Panc1 (cell line): Measurements from ENCODE around the gene CXCR6. TPM values are rescaled to one million over a fixed set of nuclear protein-coding genes. Genes with fewer than 3 reads are reported as not detected.

Experiments used
- ATAC-seq: fragments of 200-7000 bp; cut with Tn5 transposase; 2 replicates; pipeline ENCODE4 v1.9.1; 2020; ENCODE audit warnings: mild to moderate bottlenecking, moderate library complexity
- BruUV-seq: library from RNA; stranded (reverse); fragments of 400-500 nt; replicated peaks from 2 replicates; lab custom pipeline; 2021; lab: Mats Ljungman, UMichigan
- CTCF ChIA-PET: fragments of 300-600 bp; sonication (Branson Sonifier 250); formaldehyde crosslinking; loops from one replicate; lab custom pipeline; 2022; ENCODE audit warnings: antibody characterized with exemption; lab: Charles Lee
- POLR2A ChIA-PET: fragments of 300-600 bp; sonication (Branson Sonifier 250); formaldehyde crosslinking; loops from one replicate; lab custom pipeline; 2022; ENCODE audit warnings: antibody characterized with exemption; lab: Charles Lee
- DNase-seq: peaks from one replicate; pipeline ENCODE4 v3.0.0-alpha.2; 2010; ENCODE audit warnings: low read depth, low spot score
- H3K27ac ChIP-seq: 2 replicates; pipeline ENCODE4 v1.5.1; 2011; ENCODE audit warnings: mild to moderate bottlenecking, low read length, inconsistent platforms
- H3K27me3 ChIP-seq: fragments of 200-500 bp; sonication (Bioruptor generic); 2 replicates; pipeline ENCODE4 v1.6.0; 2014; ENCODE audit warnings: low read length, inconsistent platforms; ENCODE audit not compliant: control insufficient read depth, insufficient read depth
- H3K36me3 ChIP-seq: fragments of 200-500 bp; sonication (Bioruptor generic); 2 replicates; pipeline ENCODE4 v1.5.1; 2014; ENCODE audit warnings: inconsistent platforms, mild to moderate bottlenecking, low read length, moderate library complexity; ENCODE audit not compliant: control insufficient read depth, insufficient read depth
- H3K4me1 ChIP-seq: 2 replicates; pipeline ENCODE4 v1.5.1; 2011; ENCODE audit warnings: inconsistent platforms, mild to moderate bottlenecking, low read length, moderate library complexity; ENCODE audit not compliant: control insufficient read depth, insufficient read depth
- H3K4me3 ChIP-seq, 2 experiments: 2 replicates each; pipeline ENCODE4 v1.5.1; 2011 to 2012; ENCODE audit warnings: low read depth in 2 of 2, low read length in 2 of 2, mild to moderate bottlenecking in 2 of 2, inconsistent platforms in 1 of 2, moderate library complexity in 1 of 2
- H3K9me3 ChIP-seq: fragments of 200-500 bp; sonication (Bioruptor generic); 2 replicates; pipeline ENCODE4 v1.5.1; 2014; ENCODE audit warnings: low read depth, mild to moderate bottlenecking, inconsistent platforms, low read length, moderate library complexity; ENCODE audit not compliant: control insufficient read depth, insufficient read depth
- CTCF ChIP-seq: fragments of 450-650 bp; IDR thresholded peaks from 2 replicates; pipeline ENCODE4 v1.5.1; 2017; ENCODE audit warnings: mild to moderate bottlenecking
- POLR2AphosphoS5 ChIP-seq: IDR thresholded peaks from 2 replicates; pipeline ENCODE4 v1.6.1; 2012; ENCODE audit warnings: mild to moderate bottlenecking, low read depth, low read length, moderate library complexity
- SIN3A ChIP-seq: IDR thresholded peaks from 2 replicates; pipeline ENCODE4 v1.6.1; 2012; ENCODE audit warnings: low read depth, mild to moderate bottlenecking, low read length, moderate library complexity, borderline replicate concordance; ENCODE audit not compliant: insufficient read depth
- TCF7L2 ChIP-seq: IDR thresholded peaks from 2 replicates; pipeline ENCODE4 v1.6.1; 2011; ENCODE audit warnings: mild to moderate bottlenecking, low read depth, low read length, inconsistent platforms
- in situ Hi-C: cut with HindIII; loops from 2 replicates; pipeline ENCODE4 v1.10.0; 2016; ENCODE audit warnings: low sequenced_read_pairs, low pct_unique_long_range_greater_than_20kb
- intact Hi-C: fragments of 100-400 bp; cut with micrococcal nuclease; formaldehyde crosslinking; loops from one replicate; pipeline ENCODE4 v1.10.0; 2022; ENCODE audit not compliant: unreplicated experiment
- total RNA-seq: library from RNA; stranded (reverse); gene quantifications from one replicate; pipeline ENCODE4 v1.2.1, GENCODE V29; 2021; ENCODE audit not compliant: unreplicated experiment
- TF ChIP-seq, protein P1 (sequence below), 2 experiments: IDR thresholded peaks; 2 replicates each; pipeline ENCODE4 v1.6.1; 2011 to 2012; ENCODE audit warnings: low read depth in 2 of 2, control low read depth in 1 of 2, low read length in 1 of 2, mild to moderate bottlenecking in 1 of 2, moderate library complexity in 1 of 2; ENCODE audit not compliant: insufficient read depth in 1 of 2

CXCR6 gene
- total RNA-seq, 1 experiment from 2014 or later: not detected

- H3K4me3 ChIP-seq: no peak overlapping the region
- no peaks in the 10 kb centered on the region for H3K9me3 ChIP-seq
- H3K27ac ChIP-seq: no peak overlapping the region
- ATAC-seq (no peak), DNase-seq (no peak)
- ChIA-PET POLR2A (no interaction called here), CTCF (no interaction called here)
- no TSS peak for BruUV-seq
- in situ Hi-C loops (no loop called here), intact Hi-C loops (no loop called here)
- H3K36me3 ChIP-seq: no peaks in the 10 kb centered on the region
- H3K4me1 ChIP-seq: peaks cover 4% of the 10 kb centered on the region; the same call in 1 of the 2 replicates
- H3K27me3 ChIP-seq: no peaks in the 10 kb centered on the region
- TF ChIP-seq SIN3A (no peak), POLR2AphosphoS5 (no peak), TCF7L2 (no peak), CTCF (no peak)
- TF ChIP-seq, protein P1, sequence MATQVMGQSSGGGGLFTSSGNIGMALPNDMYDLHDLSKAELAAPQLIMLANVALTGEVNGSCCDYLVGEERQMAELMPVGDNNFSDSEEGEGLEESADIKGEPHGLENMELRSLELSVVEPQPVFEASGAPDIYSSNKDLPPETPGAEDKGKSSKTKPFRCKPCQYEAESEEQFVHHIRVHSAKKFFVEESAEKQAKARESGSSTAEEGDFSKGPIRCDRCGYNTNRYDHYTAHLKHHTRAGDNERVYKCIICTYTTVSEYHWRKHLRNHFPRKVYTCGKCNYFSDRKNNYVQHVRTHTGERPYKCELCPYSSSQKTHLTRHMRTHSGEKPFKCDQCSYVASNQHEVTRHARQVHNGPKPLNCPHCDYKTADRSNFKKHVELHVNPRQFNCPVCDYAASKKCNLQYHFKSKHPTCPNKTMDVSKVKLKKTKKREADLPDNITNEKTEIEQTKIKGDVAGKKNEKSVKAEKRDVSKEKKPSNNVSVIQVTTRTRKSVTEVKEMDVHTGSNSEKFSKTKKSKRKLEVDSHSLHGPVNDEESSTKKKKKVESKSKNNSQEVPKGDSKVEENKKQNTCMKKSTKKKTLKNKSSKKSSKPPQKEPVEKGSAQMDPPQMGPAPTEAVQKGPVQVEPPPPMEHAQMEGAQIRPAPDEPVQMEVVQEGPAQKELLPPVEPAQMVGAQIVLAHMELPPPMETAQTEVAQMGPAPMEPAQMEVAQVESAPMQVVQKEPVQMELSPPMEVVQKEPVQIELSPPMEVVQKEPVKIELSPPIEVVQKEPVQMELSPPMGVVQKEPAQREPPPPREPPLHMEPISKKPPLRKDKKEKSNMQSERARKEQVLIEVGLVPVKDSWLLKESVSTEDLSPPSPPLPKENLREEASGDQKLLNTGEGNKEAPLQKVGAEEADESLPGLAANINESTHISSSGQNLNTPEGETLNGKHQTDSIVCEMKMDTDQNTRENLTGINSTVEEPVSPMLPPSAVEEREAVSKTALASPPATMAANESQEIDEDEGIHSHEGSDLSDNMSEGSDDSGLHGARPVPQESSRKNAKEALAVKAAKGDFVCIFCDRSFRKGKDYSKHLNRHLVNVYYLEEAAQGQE (IDR thresholded peaks at IDR 0.05; ENCODE audit: insufficient read depth in 1 of 2, low read depth in 2 of 2, low read length in 1 of 2): no peak
These were observed 44.4 kb downstream of the CXCR6 start for GRCh38 chr3:45987368-45988291.

- TF ChIP-seq CTCF (no peak), POLR2AphosphoS5 (no peak), TCF7L2 (no peak), SIN3A (no peak)
- TF ChIP-seq, protein P1 (IDR thresholded peaks at IDR 0.05; ENCODE audit: insufficient read depth in 1 of 2, low read depth in 2 of 2, low read length in 1 of 2): no peak
- POLR2A ChIA-PET: no interaction called here
- CTCF ChIA-PET: no interaction called here
- Histone ChIP-seq H3K4me1 (peaks cover 4% of the 10 kb centered on the region; the same call in 1 of the 2 replicates), H3K9me3 (no peaks in the 10 kb centered on the region), H3K36me3 (no peaks in the 10 kb centered on the region), H3K27me3 (no peaks in the 10 kb centered on the region), H3K27ac (no peak overlapping the region), H3K4me3 (no peak overlapping the region)
- ATAC-seq (no peak), DNase-seq (no peak)
- BruUV-seq: no TSS peak
- in situ Hi-C loops: no loop called here
- intact Hi-C loops: no loop called here
These were observed 45.1 kb downstream of the CXCR6 start for GRCh38 chr3:45988362-45988761.
